Erythroblast (primary cell): ENCODE results near the gene PTX4.

Experiments
- GATA1 ChIP-seq: IDR thresholded peaks from 2 replicates; pipeline ENCODE4 v1.6.1; 2011; ENCODE audit warnings: low read depth, mild to moderate bottlenecking, control low read depth, low read length, moderate library complexity
- POLR2A ChIP-seq: IDR thresholded peaks from 2 replicates; pipeline ENCODE4 v1.6.1; 2011; ENCODE audit warnings: mild to moderate bottlenecking, low read length

- TF ChIP-seq POLR2A (no peak), GATA1 (no peak)
These were observed 34.2 kb downstream of the PTX4 start for GRCh38 chr16:1454561-1454960.
